ENCODE data around the gene PLEKHG5.

Gene PLEKHG5

GRCh38 chr1:6491480-6491962 lies at the start of gene PLEKHG5:
TSS of gene PLEKHG5 (minus strand) at chr1:6491667. CDS start at chr1:6477571, 14,096 bp downstream.
- peak within 1 kb of the TSS; percentile 88 for H3K4me3 ChIP-seq (ENCODE audit: low read length)
- H3K27ac ChIP-seq (ENCODE audit: low read length) = no peak within 1 kb of the TSS
- H3K9ac ChIP-seq (ENCODE audit: low read depth, low read length) = peak within 1 kb of the TSS; percentile 79; the same call in 1 of the 2 replicates
- peaks cover 12% of the 10 kb centered on the region for H3K27me3 ChIP-seq (ENCODE audit: insufficient read depth, low read length)
- no peaks in the 10 kb centered on the region for H3K9me3 ChIP-seq (ENCODE audit: insufficient read depth, low read depth, low read length)
- peaks cover 22% of the 10 kb centered on the region; the same call in 1 of the 2 replicates for H3K4me1 ChIP-seq (ENCODE audit: insufficient read depth, low read length)
- no peaks in the 10 kb centered on the region for H3K36me3 ChIP-seq (ENCODE audit: insufficient read depth, low read depth, low read length)

DNA sequence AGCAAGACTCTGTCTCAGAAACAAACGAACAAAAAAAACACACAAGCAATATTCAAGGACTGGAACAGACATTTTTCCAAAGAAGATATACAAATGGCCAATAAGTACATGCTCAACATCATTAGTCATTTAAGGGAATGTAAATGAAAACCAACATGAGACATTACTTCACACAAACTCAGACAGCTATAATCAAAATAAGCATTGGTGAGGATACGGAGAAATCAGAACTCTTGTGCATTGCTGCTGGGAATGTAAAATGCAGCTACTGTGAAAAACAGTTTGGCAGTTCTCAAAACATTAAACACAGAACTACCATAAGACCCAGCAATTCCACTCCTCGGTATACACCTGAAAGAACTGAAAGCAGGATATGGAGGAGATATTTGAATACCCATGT lies 47.5 kb upstream of the PLEKHG5 start:
- Histone ChIP-seq H3K4me1 (ENCODE audit: insufficient read depth, low read length) (no peaks in the 10 kb centered on the region), H3K9me3 (ENCODE audit: insufficient read depth, low read depth, low read length) (no peaks in the 10 kb centered on the region), H3K4me3 (ENCODE audit: low read length) (no peak overlapping the region), H3K36me3 (ENCODE audit: insufficient read depth, low read depth, low read length) (peaks cover 59% of the 10 kb centered on the region), H3K9ac (ENCODE audit: low read depth, low read length) (no peak overlapping the region), H3K27ac (ENCODE audit: low read length) (no peak overlapping the region), H3K27me3 (ENCODE audit: insufficient read depth, low read length) (no peaks in the 10 kb centered on the region)

DNA sequence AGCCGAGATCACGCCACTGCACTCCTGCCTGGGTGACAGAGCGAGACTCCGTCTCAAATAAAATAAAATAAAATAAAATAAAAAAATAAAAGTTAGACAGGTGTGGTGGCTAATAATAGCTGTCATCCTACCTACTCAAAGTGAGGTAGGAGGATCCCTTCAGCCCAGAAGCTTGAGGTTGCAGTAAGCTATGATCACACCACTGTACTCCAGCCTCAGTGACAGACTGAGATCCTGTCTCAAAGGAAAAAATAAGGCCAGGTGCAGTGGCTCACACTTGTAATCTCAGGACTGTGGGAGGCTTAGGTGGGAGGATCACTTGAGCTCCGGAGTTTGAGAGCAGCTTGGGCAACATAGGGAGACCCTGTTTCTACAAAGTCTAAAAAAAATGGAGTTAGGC lies 44.8 kb upstream of the PLEKHG5 start:
- H3K27me3 ChIP-seq (ENCODE audit: insufficient read depth, low read length) = no peaks in the 10 kb centered on the region
- peaks cover 69% of the 10 kb centered on the region for H3K36me3 ChIP-seq (ENCODE audit: insufficient read depth, low read depth, low read length)
- no peak overlapping the region for H3K27ac ChIP-seq (ENCODE audit: low read length)
- no peaks in the 10 kb centered on the region for H3K4me1 ChIP-seq (ENCODE audit: insufficient read depth, low read length)
- H3K9ac ChIP-seq (ENCODE audit: low read depth, low read length) = no peak overlapping the region
- H3K9me3 ChIP-seq (ENCODE audit: insufficient read depth, low read depth, low read length) = no peaks in the 10 kb centered on the region
- H3K4me3 ChIP-seq (ENCODE audit: low read length) = no peak overlapping the region

GRCh38 chr1:6535214-6535613 lies 43.7 kb upstream of the PLEKHG5 start:
- Histone ChIP-seq H3K27me3 (ENCODE audit: insufficient read depth, low read length) (no peaks in the 10 kb centered on the region), H3K4me3 (ENCODE audit: low read length) (no peak overlapping the region), H3K9me3 (ENCODE audit: insufficient read depth, low read depth, low read length) (no peaks in the 10 kb centered on the region), H3K27ac (ENCODE audit: low read length) (no peak overlapping the region), H3K4me1 (ENCODE audit: insufficient read depth, low read length) (no peaks in the 10 kb centered on the region), H3K9ac (ENCODE audit: low read depth, low read length) (no peak overlapping the region), H3K36me3 (ENCODE audit: insufficient read depth, low read depth, low read length) (peaks cover 70% of the 10 kb centered on the region)

DNA sequence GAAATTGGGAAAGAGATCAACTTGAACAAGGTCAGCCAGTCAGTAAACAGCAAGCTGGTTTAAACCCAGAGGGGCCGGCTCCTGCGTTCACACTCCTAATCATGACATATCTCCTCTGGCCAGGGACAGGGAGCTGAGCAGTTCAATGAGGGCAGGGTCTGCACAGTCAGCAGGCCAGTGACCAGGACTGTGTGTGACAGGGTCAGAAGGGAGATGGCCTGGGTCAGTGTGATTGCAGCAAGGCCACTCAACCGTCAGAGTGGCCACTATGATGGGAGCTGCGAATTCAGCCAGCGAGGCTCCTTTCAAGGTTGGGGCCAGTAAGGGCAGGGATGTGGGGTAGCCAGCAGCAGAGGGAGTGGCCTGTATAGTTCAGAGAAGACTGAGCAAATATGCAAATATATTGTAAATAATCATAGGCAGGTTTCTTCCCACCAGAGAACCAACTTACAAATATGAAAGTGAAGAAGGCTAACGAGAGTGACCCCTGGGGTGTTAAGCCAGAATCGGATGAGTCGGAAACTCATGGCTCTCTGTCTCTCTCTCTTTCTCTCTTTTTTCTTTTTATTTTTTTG lies 42.9 kb upstream of the PLEKHG5 start:
- H3K4me3 ChIP-seq (ENCODE audit: low read length) = no peak overlapping the region
- no peaks in the 10 kb centered on the region for H3K9me3 ChIP-seq (ENCODE audit: insufficient read depth, low read depth, low read length)
- no peak overlapping the region for H3K9ac ChIP-seq (ENCODE audit: low read depth, low read length)
- H3K27ac ChIP-seq (ENCODE audit: low read length) = no peak overlapping the region
- no peaks in the 10 kb centered on the region for H3K4me1 ChIP-seq (ENCODE audit: insufficient read depth, low read length)
- peaks cover 66% of the 10 kb centered on the region for H3K36me3 ChIP-seq (ENCODE audit: insufficient read depth, low read depth, low read length)
- no peaks in the 10 kb centered on the region for H3K27me3 ChIP-seq (ENCODE audit: insufficient read depth, low read length)

DNA sequence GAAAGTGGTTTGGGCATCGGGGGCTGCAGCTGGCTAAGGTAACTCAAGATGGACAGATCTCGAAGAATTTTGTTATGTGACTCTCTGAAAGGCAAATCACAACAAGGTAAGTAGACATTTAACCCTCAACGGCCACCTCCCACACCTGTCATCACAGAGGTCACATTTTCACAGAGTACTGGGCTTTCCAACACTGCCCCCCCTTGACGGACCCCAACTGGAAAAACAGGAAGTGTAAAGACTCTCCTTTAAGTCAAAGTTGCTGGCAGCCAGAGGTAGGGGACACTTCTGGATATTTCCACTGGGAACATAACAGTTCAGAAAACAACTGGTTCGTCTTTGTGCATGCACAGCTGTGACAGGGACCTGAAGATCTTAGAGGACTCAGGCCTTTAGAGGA lies 40.5 kb upstream of the PLEKHG5 start:
- no peak overlapping the region for H3K27ac ChIP-seq (ENCODE audit: low read length)

DNA sequence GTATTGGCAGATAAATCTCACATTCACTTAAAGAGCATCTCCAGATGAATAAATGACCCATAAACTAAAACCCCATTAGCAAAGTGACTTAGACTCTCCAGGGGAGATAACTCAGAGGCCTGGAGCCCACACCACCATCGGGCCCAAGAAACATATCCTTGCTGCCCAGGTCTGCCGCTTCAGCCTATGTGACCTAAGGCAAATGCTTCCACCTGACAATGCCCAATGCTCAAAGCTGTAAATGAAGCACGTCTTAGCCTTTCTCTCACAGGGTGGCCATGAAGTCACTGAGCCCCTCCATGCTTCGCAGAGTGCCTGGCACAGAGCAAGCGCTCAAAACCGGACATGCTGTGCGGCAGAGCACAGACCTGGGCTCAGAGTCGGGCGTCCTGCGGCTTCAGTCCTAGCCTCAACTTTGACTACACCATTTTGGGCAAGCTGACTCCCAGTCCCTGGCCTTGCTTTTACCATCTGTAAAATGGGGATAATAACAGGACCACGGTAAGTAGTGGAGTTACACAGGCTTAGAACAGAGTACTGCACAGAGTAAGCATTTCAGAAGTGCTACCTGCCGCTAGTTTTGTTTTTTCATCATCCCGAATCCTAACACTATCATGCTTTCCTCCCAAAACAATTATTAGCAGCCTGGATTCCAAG lies 39.2 kb upstream of the PLEKHG5 start:
- H3K9ac ChIP-seq (ENCODE audit: low read depth, low read length) = no peak overlapping the region
- no peaks in the 10 kb centered on the region for H3K27me3 ChIP-seq (ENCODE audit: insufficient read depth, low read length)
- no peak overlapping the region for H3K27ac ChIP-seq (ENCODE audit: low read length)
- no peaks in the 10 kb centered on the region for H3K4me1 ChIP-seq (ENCODE audit: insufficient read depth, low read length)
- peaks cover 80% of the 10 kb centered on the region for H3K36me3 ChIP-seq (ENCODE audit: insufficient read depth, low read depth, low read length)
- H3K4me3 ChIP-seq (ENCODE audit: low read length) = no peak overlapping the region
- H3K9me3 ChIP-seq (ENCODE audit: insufficient read depth, low read depth, low read length) = no peaks in the 10 kb centered on the region

More for the DNA sequence above, 40.5 kb upstream of the PLEKHG5 start:
- Histone ChIP-seq H3K36me3 (ENCODE audit: insufficient read depth, low read depth, low read length) (peaks cover 70% of the 10 kb centered on the region), H3K4me1 (ENCODE audit: insufficient read depth, low read length) (no peaks in the 10 kb centered on the region), H3K9me3 (ENCODE audit: insufficient read depth, low read depth, low read length) (no peaks in the 10 kb centered on the region), H3K9ac (ENCODE audit: low read depth, low read length) (no peak overlapping the region), H3K27me3 (ENCODE audit: insufficient read depth, low read length) (no peaks in the 10 kb centered on the region), H3K4me3 (ENCODE audit: low read length) (no peak overlapping the region)

DNA sequence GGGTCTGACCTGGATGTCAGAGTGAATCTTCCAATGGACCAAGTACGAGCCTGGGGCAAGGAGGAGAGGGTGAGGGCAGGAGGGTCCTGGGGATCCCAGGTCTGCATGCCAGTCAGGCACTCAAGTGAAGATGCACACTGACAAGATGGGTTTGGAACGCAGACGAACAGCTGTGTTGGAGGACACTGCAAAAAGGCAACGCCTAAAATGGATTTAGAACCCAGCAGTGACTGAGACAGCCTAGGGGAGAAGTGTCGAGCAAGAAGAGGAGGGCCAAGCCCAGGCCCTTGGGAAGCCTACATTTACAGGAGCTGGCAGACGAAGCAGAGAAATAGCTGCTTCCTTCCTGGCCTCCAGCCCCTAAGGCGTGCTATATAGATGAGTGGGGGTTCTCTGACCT lies 37.0 kb upstream of the PLEKHG5 start:
- Histone ChIP-seq H3K4me3 (ENCODE audit: low read length) (no peak overlapping the region), H3K27me3 (ENCODE audit: insufficient read depth, low read length) (no peaks in the 10 kb centered on the region), H3K9me3 (ENCODE audit: insufficient read depth, low read depth, low read length) (no peaks in the 10 kb centered on the region), H3K36me3 (ENCODE audit: insufficient read depth, low read depth, low read length) (peaks cover 75% of the 10 kb centered on the region), H3K27ac (ENCODE audit: low read length) (no peak overlapping the region), H3K9ac (ENCODE audit: low read depth, low read length) (no peak overlapping the region), H3K4me1 (ENCODE audit: insufficient read depth, low read length) (no peaks in the 10 kb centered on the region)

GRCh38 chr1:6526316-6526715 lies 34.8 kb upstream of the PLEKHG5 start:
- no peaks in the 10 kb centered on the region for H3K4me1 ChIP-seq (ENCODE audit: insufficient read depth, low read length)
- H3K27ac ChIP-seq (ENCODE audit: low read length) = no peak overlapping the region
- H3K27me3 ChIP-seq (ENCODE audit: insufficient read depth, low read length) = no peaks in the 10 kb centered on the region
- H3K4me3 ChIP-seq (ENCODE audit: low read length) = no peak overlapping the region
- no peaks in the 10 kb centered on the region for H3K9me3 ChIP-seq (ENCODE audit: insufficient read depth, low read depth, low read length)
- H3K36me3 ChIP-seq (ENCODE audit: insufficient read depth, low read depth, low read length) = peaks cover 53% of the 10 kb centered on the region
- H3K9ac ChIP-seq (ENCODE audit: low read depth, low read length) = no peak overlapping the region

DNA sequence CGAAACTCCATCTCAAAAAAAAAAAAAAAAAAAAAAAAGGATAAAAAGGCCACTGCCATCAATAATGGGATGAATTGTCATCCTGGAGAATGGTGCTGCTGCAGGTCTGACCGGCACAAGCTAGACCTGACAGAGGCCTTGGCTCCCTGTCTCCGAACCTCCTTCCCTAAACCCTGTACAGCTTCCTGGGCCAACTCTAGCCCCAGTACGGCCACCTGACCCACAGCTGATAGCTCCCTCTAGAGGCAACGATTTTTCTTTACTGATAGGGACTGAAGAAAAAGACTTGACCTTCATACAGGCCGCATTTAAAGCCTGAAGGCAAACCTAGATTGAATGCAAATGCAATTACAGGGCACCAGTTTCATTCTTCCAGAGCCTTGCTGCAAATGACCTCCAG lies 32.1 kb upstream of the PLEKHG5 start:
- peaks cover 15% of the 10 kb centered on the region; the same call in 1 of the 2 replicates for H3K4me1 ChIP-seq (ENCODE audit: insufficient read depth, low read length)
- H3K4me3 ChIP-seq (ENCODE audit: low read length) = no peak overlapping the region
- no peaks in the 10 kb centered on the region for H3K9me3 ChIP-seq (ENCODE audit: insufficient read depth, low read depth, low read length)
- peaks cover 37% of the 10 kb centered on the region for H3K36me3 ChIP-seq (ENCODE audit: insufficient read depth, low read depth, low read length)
- H3K27me3 ChIP-seq (ENCODE audit: insufficient read depth, low read length) = no peaks in the 10 kb centered on the region
- H3K9ac ChIP-seq (ENCODE audit: low read depth, low read length) = no peak overlapping the region
- H3K27ac ChIP-seq (ENCODE audit: low read length) = no peak overlapping the region

GRCh38 chr1:6521536-6521935 lies 30.1 kb upstream of the PLEKHG5 start:
- Histone ChIP-seq H3K9me3 (ENCODE audit: insufficient read depth, low read depth, low read length) (no peaks in the 10 kb centered on the region), H3K36me3 (ENCODE audit: insufficient read depth, low read depth, low read length) (peaks cover 20% of the 10 kb centered on the region), H3K9ac (ENCODE audit: low read depth, low read length) (no peak overlapping the region), H3K4me1 (ENCODE audit: insufficient read depth, low read length) (peaks cover 15% of the 10 kb centered on the region; the same call in 1 of the 2 replicates), H3K27me3 (ENCODE audit: insufficient read depth, low read length) (no peaks in the 10 kb centered on the region), H3K4me3 (ENCODE audit: low read length) (no peak overlapping the region), H3K27ac (ENCODE audit: low read length) (no peak overlapping the region)
